H1 (cell line): ENCODE data around the gene ATXN1L. TPM values are rescaled to one million over a fixed set of nuclear protein-coding genes. Genes with fewer than 3 reads are reported as not detected.

Experiments used
- FOSL1 ChIP-seq: IDR thresholded peaks from 2 replicates; pipeline ENCODE4 v1.6.1; 2011; ENCODE audit warnings: mild to moderate bottlenecking, low read depth, low read length, moderate library complexity; ENCODE audit not compliant: insufficient read depth
- GABPA ChIP-seq: IDR thresholded peaks from 2 replicates; pipeline ENCODE4 v1.6.1; 2011; ENCODE audit warnings: mild to moderate bottlenecking, low read length, moderate library complexity, borderline replicate concordance; ENCODE audit not compliant: insufficient read depth
- KDM1A ChIP-seq: fragments of 200-600, 300-600 bp; sonication (generic); IDR thresholded peaks from 2 replicates; pipeline ENCODE4 v1.7.1; 2016; ENCODE audit warnings: mild to moderate bottlenecking, low read length, borderline replicate concordance
- PHF8 ChIP-seq: fragments of 200-600 bp; sonication (generic); conservative IDR thresholded peaks from 2 replicates; pipeline ENCODE4 v1.7.1; 2012; ENCODE audit warnings: low read depth, mild to moderate bottlenecking, inconsistent platforms, low read length, moderate library complexity
- RXRA ChIP-seq: IDR thresholded peaks from 2 replicates; pipeline ENCODE4 v1.6.1; 2011; ENCODE audit warnings: low read depth, mild to moderate bottlenecking, low read length, moderate library complexity; ENCODE audit not compliant: insufficient read depth
- YY1 ChIP-seq: IDR thresholded peaks from 2 replicates; pipeline ENCODE4 v1.6.1; 2011; ENCODE audit warnings: low read depth, mild to moderate bottlenecking, low read length
- ZNF274 ChIP-seq: IDR thresholded peaks from 2 replicates; pipeline ENCODE4 v1.7.0; 2012; ENCODE audit warnings: low read length, borderline replicate concordance; ENCODE audit errors: extremely low read depth
- polyA plus RNA-seq, 7 experiments: library from polyadenylated mRNA; depleted of rRNA in 3 of 7; stranded (reverse) in 5 of 7; unstranded in 2 of 7; fragments of >200 nt in 5 of 7; fragments of 200-250 nt in 2 of 7; gene quantifications; 1 replicate in 5 of 7; 2 replicates in 1 of 7; 4 replicates in 1 of 7; pipeline versions ENCODE4 v1.2.1 to v1.2.3, GENCODE V29; 2011 to 2013; ENCODE audit warnings: missing spikeins in 2 of 7, mixed read lengths in 2 of 7
- total RNA-seq: library from RNA; stranded (reverse); fragmentation: NEBNext Ultra II Directional; extraction: Animal tissue kit (Norgen Biotek cat#: 25700); gene quantifications from 2 replicates; pipeline ENCODE4 v1.2.1, GENCODE V29; 2021
- TF ChIP-seq, protein P1 (sequence below): IDR thresholded peaks from 2 replicates; pipeline ENCODE4 v1.6.1; 2012; ENCODE audit warnings: low read length, inconsistent platforms

The ATXN1L gene
- total and polyA plus RNA-seq, 2 of the 8 experiments (the other 6 are each of a cell fraction or from before 2014, with no cell fraction given) = 12.1 to 23.8 TPM

- TF ChIP-seq FOSL1 (no peak), KDM1A (0 out of 2 replicates have a peak, but pooled peaks have one; percentile 1), RXRA (no peak), ZNF274 (no peak), YY1 (peak; percentile 97), GABPA (no peak), PHF8 (peak; percentile 74)
- TF ChIP-seq, protein P1, sequence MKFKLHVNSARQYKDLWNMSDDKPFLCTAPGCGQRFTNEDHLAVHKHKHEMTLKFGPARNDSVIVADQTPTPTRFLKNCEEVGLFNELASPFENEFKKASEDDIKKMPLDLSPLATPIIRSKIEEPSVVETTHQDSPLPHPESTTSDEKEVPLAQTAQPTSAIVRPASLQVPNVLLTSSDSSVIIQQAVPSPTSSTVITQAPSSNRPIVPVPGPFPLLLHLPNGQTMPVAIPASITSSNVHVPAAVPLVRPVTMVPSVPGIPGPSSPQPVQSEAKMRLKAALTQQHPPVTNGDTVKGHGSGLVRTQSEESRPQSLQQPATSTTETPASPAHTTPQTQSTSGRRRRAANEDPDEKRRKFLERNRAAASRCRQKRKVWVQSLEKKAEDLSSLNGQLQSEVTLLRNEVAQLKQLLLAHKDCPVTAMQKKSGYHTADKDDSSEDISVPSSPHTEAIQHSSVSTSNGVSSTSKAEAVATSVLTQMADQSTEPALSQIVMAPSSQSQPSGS = no peak
Measured at GRCh38 chr16:71894921-71895678, 49.3 kb downstream of the ATXN1L start, which contains the start of gene IST1 (continued).
